GM12878 (cell line): ENCODE measurements around the gene TNFRSF6B. TPM values are rescaled to one million over a fixed set of nuclear protein-coding genes. Genes with fewer than 3 reads are reported as not detected.

Experiments
- BHLHE40 ChIP-seq, 2 experiments: fragments of 450-650 bp in 1 of 2; IDR thresholded peaks; 2 replicates each; pipeline ENCODE4 v1.6.1; 2011 to 2017; ENCODE audit warnings: low read depth in 2 of 2, borderline replicate concordance in 1 of 2, improper control_type of control experiment in 1 of 2, low read length in 1 of 2, mild to moderate bottlenecking in 1 of 2
- ETV6 ChIP-seq, 2 experiments: fragments of 450-650 bp in 1 of 2; IDR thresholded peaks in 1 of 2; conservative IDR thresholded peaks in 1 of 2; 2 replicates each; pipeline ENCODE4 v1.6.1; 2014; ENCODE audit warnings: antibody characterized with exemption in 1 of 2, borderline replicate concordance in 1 of 2, low read depth in 1 of 2, mild to moderate bottlenecking in 1 of 2, moderate library complexity in 1 of 2
- HDGF ChIP-seq: fragments of 450-650 bp; IDR thresholded peaks from 2 replicates; pipeline ENCODE4 v1.6.1; 2016; ENCODE audit warnings: antibody characterized with exemption
- JUNB ChIP-seq: IDR thresholded peaks from 2 replicates; pipeline ENCODE4 v1.6.1; 2016; ENCODE audit warnings: antibody characterized with exemption, mild to moderate bottlenecking
- LARP7 ChIP-seq: fragments of 450-650 bp; IDR thresholded peaks from 2 replicates; pipeline ENCODE4 v1.6.1; 2017; ENCODE audit warnings: mild to moderate bottlenecking
- MYC ChIP-seq: IDR thresholded peaks from 2 replicates; pipeline ENCODE4 v1.6.1; 2011; ENCODE audit warnings: mild to moderate bottlenecking, low read length, moderate library complexity, inconsistent platforms; ENCODE audit not compliant: insufficient read depth, insufficient replicate concordance, insufficient read length, severe bottlenecking
- NRF1 ChIP-seq: conservative IDR thresholded peaks from 2 replicates; pipeline ENCODE4 v1.6.1; 2011; ENCODE audit warnings: mild to moderate bottlenecking, low read depth, low read length, improper control_type of control experiment
- POLR2AphosphoS2 ChIP-seq: IDR thresholded peaks from 2 replicates; pipeline ENCODE4 v1.6.1; 2011; ENCODE audit warnings: low read depth, mild to moderate bottlenecking, low read length, improper control_type of control experiment, moderate library complexity
- SIX5 ChIP-seq: IDR thresholded peaks from 2 replicates; pipeline ENCODE4 v1.6.1; 2011; ENCODE audit warnings: mild to moderate bottlenecking, low read depth, low read length, moderate library complexity; ENCODE audit not compliant: severe bottlenecking
- SREBF1 ChIP-seq: IDR thresholded peaks from 2 replicates; pipeline ENCODE4 v1.6.1; 2012; ENCODE audit warnings: mild to moderate bottlenecking, low read length
- SRF ChIP-seq, 2 experiments: IDR thresholded peaks; 2 replicates each; pipeline ENCODE4 v1.6.1; 2011; ENCODE audit warnings: low read depth in 2 of 2, low read length in 2 of 2, mild to moderate bottlenecking in 1 of 2, moderate library complexity in 1 of 2
- TCF12 ChIP-seq: IDR thresholded peaks from 2 replicates; pipeline ENCODE4 v1.6.1; 2011; ENCODE audit warnings: low read depth, mild to moderate bottlenecking, low read length
- ZBED1 ChIP-seq: IDR thresholded peaks from 2 replicates; pipeline ENCODE4 v1.6.1; 2016; ENCODE audit warnings: borderline replicate concordance
- polyA plus RNA-seq, 11 experiments: library from polyadenylated mRNA; depleted of rRNA in 4 of 11; unstranded in 6 of 11; stranded (reverse) in 5 of 11; fragments of >200 nt; fragmentation: Nextera tagmentation in 4 of 11; fragmentation: Illumina TruSeq in 1 of 11; extraction: Ambion mirVana in 4 of 11; extraction: Trizol in 1 of 11; gene quantifications; 1 replicate in 1 of 11; 2 replicates in 10 of 11; pipeline versions ENCODE4 v1.2.1 to v1.2.3, GENCODE V29; 2011 to 2016; ENCODE audit warnings: inconsistent platforms in 2 of 11, missing spikeins in 2 of 11, low read depth in 1 of 11
- total RNA-seq, 4 experiments: library from RNA; depleted of rRNA in 3 of 4; stranded (reverse); fragments of >200 nt in 3 of 4; fragmentation: Illumina TruSeq in 1 of 4; extraction: Trizol in 1 of 4; gene quantifications; 2 replicates each; pipeline versions ENCODE4 v1.2.1 to v1.2.3, GENCODE V29; 2013 to 2021
- TF ChIP-seq, protein P1 (sequence below): IDR thresholded peaks from 2 replicates; pipeline ENCODE4 v1.6.1; 2011; ENCODE audit warnings: mild to moderate bottlenecking, low read depth, low read length, moderate library complexity; ENCODE audit not compliant: insufficient replicate concordance
- TF ChIP-seq, protein P2 (sequence below): IDR thresholded peaks from 2 replicates; pipeline ENCODE4 v1.6.1; 2012; ENCODE audit warnings: low read depth, low read length, improper control_type of control experiment
- TF ChIP-seq, protein P3 (sequence below): fragments of 450-650 bp; IDR thresholded peaks from 2 replicates; pipeline ENCODE4 v1.6.1; 2017; ENCODE audit warnings: antibody characterized with exemption, mild to moderate bottlenecking, moderate library complexity
- TF ChIP-seq, protein P4 (sequence below): fragments of 450-650 bp; IDR thresholded peaks from 2 replicates; pipeline ENCODE4 v1.6.1; 2016; ENCODE audit warnings: mild to moderate bottlenecking, moderate library complexity, borderline replicate concordance
- TF ChIP-seq, protein P5 (sequence below): IDR thresholded peaks from 2 replicates; pipeline ENCODE4 v1.6.1; 2011; ENCODE audit warnings: low read depth, mild to moderate bottlenecking, low read length, moderate library complexity, borderline replicate concordance; ENCODE audit errors: extremely low read depth

TNFRSF6B gene
- total and polyA plus RNA-seq, 10 of the 15 experiments (the other 5 are each of a cell fraction or from before 2014, with no cell fraction given): 0.67 to 2.2 (median 1.8) TPM; not detected in 7

DNA sequence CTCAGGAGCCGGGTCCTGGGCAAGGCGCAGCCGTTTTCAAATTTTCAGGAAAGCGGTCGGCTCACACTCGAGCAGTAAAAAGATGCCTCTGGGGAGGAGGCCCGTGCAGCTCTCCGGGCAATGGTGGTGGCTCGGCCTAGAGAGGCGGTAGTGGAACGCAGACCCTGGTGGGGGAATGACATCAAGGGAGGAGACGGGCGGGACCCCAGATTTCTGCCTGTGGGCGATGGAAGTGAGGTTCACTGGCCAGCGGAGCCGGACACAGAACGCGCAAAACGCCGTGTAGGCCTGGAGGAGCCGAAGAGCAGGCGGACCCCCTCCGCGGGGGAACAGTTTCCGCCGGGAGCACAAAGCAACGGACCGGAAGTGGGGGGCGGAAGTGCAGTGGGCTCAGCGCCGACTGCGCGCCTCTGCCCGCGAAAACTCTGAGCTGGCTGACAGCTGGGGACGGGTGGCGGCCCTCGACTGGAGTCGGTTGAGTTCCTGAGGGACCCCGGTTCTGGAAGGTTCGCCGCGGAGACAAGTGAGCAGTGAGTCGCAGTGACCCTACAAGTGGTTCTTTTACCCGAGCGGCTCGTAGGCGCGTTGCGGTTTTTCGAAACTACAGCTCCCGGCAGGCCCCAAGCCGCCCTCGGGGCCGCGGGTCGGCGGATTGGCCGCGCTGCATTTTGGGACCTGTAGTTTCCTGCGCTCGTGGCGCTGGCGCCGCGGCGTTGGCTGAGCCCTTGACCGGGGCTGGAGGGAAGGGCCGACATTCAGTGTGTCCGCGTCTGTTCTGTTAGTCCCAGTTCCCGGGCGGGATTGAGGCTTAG lies 38.3 kb upstream of the TNFRSF6B start, which contains the start of gene RTEL1 (continued):
- TF ChIP-seq, protein P1, sequence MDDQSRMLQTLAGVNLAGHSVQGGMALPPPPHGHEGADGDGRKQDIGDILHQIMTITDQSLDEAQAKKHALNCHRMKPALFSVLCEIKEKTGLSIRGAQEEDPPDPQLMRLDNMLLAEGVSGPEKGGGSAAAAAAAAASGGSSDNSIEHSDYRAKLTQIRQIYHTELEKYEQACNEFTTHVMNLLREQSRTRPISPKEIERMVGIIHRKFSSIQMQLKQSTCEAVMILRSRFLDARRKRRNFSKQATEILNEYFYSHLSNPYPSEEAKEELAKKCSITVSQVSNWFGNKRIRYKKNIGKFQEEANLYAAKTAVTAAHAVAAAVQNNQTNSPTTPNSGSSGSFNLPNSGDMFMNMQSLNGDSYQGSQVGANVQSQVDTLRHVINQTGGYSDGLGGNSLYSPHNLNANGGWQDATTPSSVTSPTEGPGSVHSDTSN: no peak
- TF ChIP-seq JUNB: no peak
- TF ChIP-seq LARP7: peak; percentile 92
- TF ChIP-seq, protein P2, sequence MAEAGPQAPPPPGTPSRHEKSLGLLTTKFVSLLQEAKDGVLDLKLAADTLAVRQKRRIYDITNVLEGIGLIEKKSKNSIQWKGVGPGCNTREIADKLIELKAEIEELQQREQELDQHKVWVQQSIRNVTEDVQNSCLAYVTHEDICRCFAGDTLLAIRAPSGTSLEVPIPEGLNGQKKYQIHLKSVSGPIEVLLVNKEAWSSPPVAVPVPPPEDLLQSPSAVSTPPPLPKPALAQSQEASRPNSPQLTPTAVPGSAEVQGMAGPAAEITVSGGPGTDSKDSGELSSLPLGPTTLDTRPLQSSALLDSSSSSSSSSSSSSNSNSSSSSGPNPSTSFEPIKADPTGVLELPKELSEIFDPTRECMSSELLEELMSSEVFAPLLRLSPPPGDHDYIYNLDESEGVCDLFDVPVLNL: peak; percentile 70; the same call in 1 of the 2 replicates
- TF ChIP-seq NRF1: no peak
- TF ChIP-seq, protein P3, sequence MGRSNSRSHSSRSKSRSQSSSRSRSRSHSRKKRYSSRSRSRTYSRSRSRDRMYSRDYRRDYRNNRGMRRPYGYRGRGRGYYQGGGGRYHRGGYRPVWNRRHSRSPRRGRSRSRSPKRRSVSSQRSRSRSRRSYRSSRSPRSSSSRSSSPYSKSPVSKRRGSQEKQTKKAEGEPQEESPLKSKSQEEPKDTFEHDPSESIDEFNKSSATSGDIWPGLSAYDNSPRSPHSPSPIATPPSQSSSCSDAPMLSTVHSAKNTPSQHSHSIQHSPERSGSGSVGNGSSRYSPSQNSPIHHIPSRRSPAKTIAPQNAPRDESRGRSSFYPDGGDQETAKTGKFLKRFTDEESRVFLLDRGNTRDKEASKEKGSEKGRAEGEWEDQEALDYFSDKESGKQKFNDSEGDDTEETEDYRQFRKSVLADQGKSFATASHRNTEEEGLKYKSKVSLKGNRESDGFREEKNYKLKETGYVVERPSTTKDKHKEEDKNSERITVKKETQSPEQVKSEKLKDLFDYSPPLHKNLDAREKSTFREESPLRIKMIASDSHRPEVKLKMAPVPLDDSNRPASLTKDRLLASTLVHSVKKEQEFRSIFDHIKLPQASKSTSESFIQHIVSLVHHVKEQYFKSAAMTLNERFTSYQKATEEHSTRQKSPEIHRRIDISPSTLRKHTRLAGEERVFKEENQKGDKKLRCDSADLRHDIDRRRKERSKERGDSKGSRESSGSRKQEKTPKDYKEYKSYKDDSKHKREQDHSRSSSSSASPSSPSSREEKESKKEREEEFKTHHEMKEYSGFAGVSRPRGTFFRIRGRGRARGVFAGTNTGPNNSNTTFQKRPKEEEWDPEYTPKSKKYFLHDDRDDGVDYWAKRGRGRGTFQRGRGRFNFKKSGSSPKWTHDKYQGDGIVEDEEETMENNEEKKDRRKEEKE: no peak
- TF ChIP-seq HDGF: 0 out of 2 replicates have a peak, but pooled peaks have one; percentile 25
- TF ChIP-seq, protein P4, sequence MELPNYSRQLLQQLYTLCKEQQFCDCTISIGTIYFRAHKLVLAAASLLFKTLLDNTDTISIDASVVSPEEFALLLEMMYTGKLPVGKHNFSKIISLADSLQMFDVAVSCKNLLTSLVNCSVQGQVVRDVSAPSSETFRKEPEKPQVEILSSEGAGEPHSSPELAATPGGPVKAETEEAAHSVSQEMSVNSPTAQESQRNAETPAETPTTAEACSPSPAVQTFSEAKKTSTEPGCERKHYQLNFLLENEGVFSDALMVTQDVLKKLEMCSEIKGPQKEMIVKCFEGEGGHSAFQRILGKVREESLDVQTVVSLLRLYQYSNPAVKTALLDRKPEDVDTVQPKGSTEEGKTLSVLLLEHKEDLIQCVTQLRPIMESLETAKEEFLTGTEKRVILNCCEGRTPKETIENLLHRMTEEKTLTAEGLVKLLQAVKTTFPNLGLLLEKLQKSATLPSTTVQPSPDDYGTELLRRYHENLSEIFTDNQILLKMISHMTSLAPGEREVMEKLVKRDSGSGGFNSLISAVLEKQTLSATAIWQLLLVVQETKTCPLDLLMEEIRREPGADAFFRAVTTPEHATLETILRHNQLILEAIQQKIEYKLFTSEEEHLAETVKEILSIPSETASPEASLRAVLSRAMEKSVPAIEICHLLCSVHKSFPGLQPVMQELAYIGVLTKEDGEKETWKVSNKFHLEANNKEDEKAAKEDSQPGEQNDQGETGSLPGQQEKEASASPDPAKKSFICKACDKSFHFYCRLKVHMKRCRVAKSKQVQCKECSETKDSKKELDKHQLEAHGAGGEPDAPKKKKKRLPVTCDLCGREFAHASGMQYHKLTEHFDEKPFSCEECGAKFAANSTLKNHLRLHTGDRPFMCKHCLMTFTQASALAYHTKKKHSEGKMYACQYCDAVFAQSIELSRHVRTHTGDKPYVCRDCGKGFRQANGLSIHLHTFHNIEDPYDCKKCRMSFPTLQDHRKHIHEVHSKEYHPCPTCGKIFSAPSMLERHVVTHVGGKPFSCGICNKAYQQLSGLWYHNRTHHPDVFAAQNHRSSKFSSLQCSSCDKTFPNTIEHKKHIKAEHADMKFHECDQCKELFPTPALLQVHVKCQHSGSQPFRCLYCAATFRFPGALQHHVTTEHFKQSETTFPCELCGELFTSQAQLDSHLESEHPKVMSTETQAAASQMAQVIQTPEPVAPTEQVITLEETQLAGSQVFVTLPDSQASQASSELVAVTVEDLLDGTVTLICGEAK: peak; percentile 99
- TF ChIP-seq ETV6 (conservative IDR thresholded peaks at IDR 0.05 in 1 of 2, IDR thresholded peaks at IDR 0.05 in 1 of 2; ENCODE audit: borderline replicate concordance in 1 of 2, low read depth in 1 of 2): no peak; a peak in 1 of 4 replicates
- TF ChIP-seq ZBED1: no peak
- TF ChIP-seq, protein P5, sequence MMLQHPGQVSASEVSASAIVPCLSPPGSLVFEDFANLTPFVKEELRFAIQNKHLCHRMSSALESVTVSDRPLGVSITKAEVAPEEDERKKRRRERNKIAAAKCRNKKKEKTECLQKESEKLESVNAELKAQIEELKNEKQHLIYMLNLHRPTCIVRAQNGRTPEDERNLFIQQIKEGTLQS: no peak
- no peak for TF ChIP-seq MYC
- TF ChIP-seq SREBF1: peak; percentile 89
- peak; percentile 53; the same call in 1 of the 2 replicates for TF ChIP-seq TCF12
- peak; percentile 27 to 52; a peak in 1 of 4 replicates for TF ChIP-seq BHLHE40 (IDR thresholded peaks at IDR 0.05; ENCODE audit: borderline replicate concordance in 1 of 2, low read depth in 2 of 2, low read length in 1 of 2)
- TF ChIP-seq POLR2AphosphoS2: peak; percentile 62; the same call in 1 of the 2 replicates
- peak; percentile 91 for TF ChIP-seq SIX5
- peak; percentile 29 to 89; a peak in 3 of 4 replicates for TF ChIP-seq SRF (IDR thresholded peaks at IDR 0.05; ENCODE audit: low read depth in 2 of 2, low read length in 2 of 2)
